Measurements from ENCODE around the gene RIT2.

Gene RIT2

GRCh38 chr18:43080671-43081070, 34.8 kb downstream of the RIT2 start:
- no peak for DNase-seq

- DNase-seq = no peak
Measured at GRCh38 chr18:43079422-43079821, 36.1 kb downstream of the RIT2 start.

GRCh38 chr18:43078478-43079092, 36.9 kb downstream of the RIT2 start:
- DNase-seq = no peak

GRCh38 chr18:43077510-43078308, 37.8 kb downstream of the RIT2 start:
- DNase-seq = no peak

GRCh38 chr18:43073771-43074170, 41.7 kb downstream of the RIT2 start:
- DNase-seq = no peak

- DNase-seq = no peak
Measured at GRCh38 chr18:43068781-43069180, 46.7 kb downstream of the RIT2 start.

- no peak for DNase-seq
Measured at GRCh38 chr18:43067570-43067969, 47.9 kb downstream of the RIT2 start.

- DNase-seq = no peak
Measured at GRCh38 chr18:43061816-43062215, 53.7 kb downstream of the RIT2 start.

- DNase-seq = no peak
Measured at GRCh38 chr18:43061318-43061717, 54.2 kb downstream of the RIT2 start.

- DNase-seq = no peak
Measured at GRCh38 chr18:43060020-43060419, 55.5 kb downstream of the RIT2 start.

- no peak for DNase-seq
Measured at GRCh38 chr18:43054815-43055519, 60.5 kb downstream of the RIT2 start.

GRCh38 chr18:43049021-43049420, 66.5 kb downstream of the RIT2 start:
- peak; percentile 21 for DNase-seq

GRCh38 chr18:43046322-43046721, 69.2 kb downstream of the RIT2 start:
- no peak for DNase-seq

- DNase-seq = no peak
Measured at GRCh38 chr18:43043626-43044025, 71.9 kb downstream of the RIT2 start.

GRCh38 chr18:43040281-43040680, 75.2 kb downstream of the RIT2 start:
- DNase-seq = no peak

- DNase-seq = no peak
Measured at GRCh38 chr18:43034683-43035500, 80.6 kb downstream of the RIT2 start.

- no peak for DNase-seq
Measured at GRCh38 chr18:43031169-43031568, 84.3 kb downstream of the RIT2 start.

GRCh38 chr18:43029414-43029813, 86.1 kb downstream of the RIT2 start:
- no peak for DNase-seq

- no peak for DNase-seq
Measured at GRCh38 chr18:43022874-43023273, 92.6 kb downstream of the RIT2 start.

GRCh38 chr18:43017622-43018021, 97.9 kb downstream of the RIT2 start:
- no peak for DNase-seq

GRCh38 chr18:43013486-43013885, 102.0 kb downstream of the RIT2 start:
- peak; percentile 0 for DNase-seq

- no peak for DNase-seq
Measured at GRCh38 chr18:43012951-43013350, 102.5 kb downstream of the RIT2 start.

GRCh38 chr18:43010611-43011010, 104.9 kb downstream of the RIT2 start:
- DNase-seq = no peak

Measured in fibroblast of skin of scalp (primary cell).